Measurements from ENCODE around the gene SERPINE3. TPM values are rescaled to one million over a fixed set of nuclear protein-coding genes. Genes with fewer than 3 reads are reported as not detected.

SERPINE3 gene
- not detected for total RNA-seq
- not detected for polyA plus RNA-seq

- H3K4me1 ChIP-seq (ENCODE audit: control insufficient read depth, insufficient read depth, low read length, poor library complexity, severe bottlenecking) = no peaks in the 10 kb centered on the region
- no peaks in the 10 kb centered on the region for H3K36me3 ChIP-seq (ENCODE audit: control insufficient read depth, insufficient read depth, low read length)
- no peaks in the 10 kb centered on the region for H3K27me3 ChIP-seq (ENCODE audit: control insufficient read depth, insufficient read depth, low read length)
- Mint-ChIP-seq H3K9me3 (peaks cover 0 to 1% (median 0%) of the 10 kb centered on the region in 7 donors), H3K27me3 (peaks cover 4% of the 10 kb centered on the region), H3K4me1 (no peaks in the 10 kb centered on the region), H3K36me3 (peaks cover 6% of the 10 kb centered on the region), H3K4me3 (no peak within 1 kb of the TSS), H3K27ac (no peak within 1 kb of the TSS)
- H3K27ac ChIP-seq (ENCODE audit: insufficient read depth, low read length, poor library complexity, severe bottlenecking) = no peak within 1 kb of the TSS
- no peak for DNase-seq
- ATAC-seq (ENCODE audit: low read depth in 2 of 2) = no peak
- no peaks in the 10 kb centered on the region for H3K9me3 ChIP-seq (ENCODE audit: control insufficient read depth in 2 of 2, low read length in 2 of 2)
- H3K4me3 ChIP-seq (ENCODE audit: low read depth, low read length) = no peak within 1 kb of the TSS
Observed at GRCh38 chr13:51339354-51339753, at the start of gene SERPINE3. Gene SERPINE3, plus strand, starts transcription at chr13:51339691. Its CDS starts 1,401 bp downstream, at chr13:51341092.

DNA sequence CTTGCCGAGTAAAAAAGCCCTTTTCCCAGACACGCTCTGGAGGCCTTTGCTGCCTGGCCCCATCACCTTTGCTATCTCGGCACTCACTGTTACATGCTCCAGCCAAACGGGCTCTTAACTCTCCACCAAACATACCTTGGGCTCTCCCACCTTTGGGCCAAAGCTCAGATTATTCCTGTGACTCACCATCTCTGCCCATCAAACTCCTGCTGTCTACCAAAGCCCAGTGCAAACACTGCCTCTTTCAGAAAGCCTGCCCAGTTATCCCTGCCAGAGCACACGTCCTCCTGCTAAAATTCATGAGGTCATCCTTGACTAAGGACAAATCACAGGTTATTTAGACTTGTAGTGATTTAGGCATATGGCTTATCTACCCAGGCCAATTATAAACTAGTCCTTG is 48.1 kb upstream of the SERPINE3 start:
- Mint-ChIP-seq H3K4me3 (no peak overlapping the region), H3K27me3 (peaks cover 16% of the 10 kb centered on the region), H3K9me3 (peaks cover 0 to 4% (median 0%) of the 10 kb centered on the region in 7 donors), H3K27ac (no peak overlapping the region), H3K36me3 (no peaks in the 10 kb centered on the region), H3K4me1 (no peaks in the 10 kb centered on the region)
- H3K9me3 ChIP-seq (ENCODE audit: control insufficient read depth in 2 of 2, low read length in 2 of 2) = no peaks in the 10 kb centered on the region
- H3K4me3 ChIP-seq (ENCODE audit: low read depth, low read length) = no peak overlapping the region
- H3K36me3 ChIP-seq (ENCODE audit: control insufficient read depth, insufficient read depth, low read length) = no peaks in the 10 kb centered on the region
- no peak for DNase-seq
- ATAC-seq (ENCODE audit: low read depth in 2 of 2) = no peak
- peaks cover under 1% of the 10 kb centered on the region for H3K4me1 ChIP-seq (ENCODE audit: control insufficient read depth, insufficient read depth, low read length, poor library complexity, severe bottlenecking)
- H3K27me3 ChIP-seq (ENCODE audit: control insufficient read depth, insufficient read depth, low read length) = no peaks in the 10 kb centered on the region
- H3K27ac ChIP-seq (ENCODE audit: insufficient read depth, low read length, poor library complexity, severe bottlenecking) = no peak overlapping the region

GRCh38 chr13:51292000-51292565 is 47.4 kb upstream of the SERPINE3 start:
- Mint-ChIP-seq H3K9me3 (peaks cover 0 to 4% (median 0%) of the 10 kb centered on the region in 7 donors), H3K27me3 (peaks cover 14% of the 10 kb centered on the region), H3K27ac (no peak overlapping the region), H3K4me1 (no peaks in the 10 kb centered on the region), H3K4me3 (no peak overlapping the region), H3K36me3 (no peaks in the 10 kb centered on the region)
- no peaks in the 10 kb centered on the region for H3K36me3 ChIP-seq (ENCODE audit: control insufficient read depth, insufficient read depth, low read length)
- DNase-seq (no peak), ATAC-seq (ENCODE audit: low read depth in 2 of 2) (no peak)
- H3K27ac ChIP-seq (ENCODE audit: insufficient read depth, low read length, poor library complexity, severe bottlenecking) = no peak overlapping the region
- no peaks in the 10 kb centered on the region for H3K4me1 ChIP-seq (ENCODE audit: control insufficient read depth, insufficient read depth, low read length, poor library complexity, severe bottlenecking)
- H3K27me3 ChIP-seq (ENCODE audit: control insufficient read depth, insufficient read depth, low read length) = no peaks in the 10 kb centered on the region
- no peak overlapping the region for H3K4me3 ChIP-seq (ENCODE audit: low read depth, low read length)
- H3K9me3 ChIP-seq (ENCODE audit: control insufficient read depth in 2 of 2, low read length in 2 of 2) = no peaks in the 10 kb centered on the region

DNA sequence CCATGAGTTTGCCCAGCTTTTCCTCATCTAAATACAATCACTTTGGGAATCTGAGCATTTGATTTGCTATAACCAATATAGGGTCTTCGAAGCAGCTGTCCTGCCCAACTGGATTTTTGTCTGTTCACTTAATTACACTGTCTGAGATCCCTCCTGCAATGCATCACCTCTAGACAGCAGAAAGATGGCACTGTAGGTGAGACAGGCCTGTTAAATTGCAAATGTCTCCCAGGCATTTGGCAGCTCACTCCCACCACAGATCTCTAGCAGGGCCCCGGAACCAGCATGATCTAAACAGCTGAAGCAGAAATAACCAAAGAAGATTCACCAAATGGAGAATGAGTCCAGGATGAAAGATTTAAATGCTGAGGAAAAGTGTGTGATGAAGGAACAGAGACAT is 41.9 kb upstream of the SERPINE3 start:
- no peak overlapping the region for H3K27ac ChIP-seq (ENCODE audit: insufficient read depth, low read length, poor library complexity, severe bottlenecking)
- H3K9me3 ChIP-seq (ENCODE audit: control insufficient read depth in 2 of 2, low read length in 2 of 2) = no peaks in the 10 kb centered on the region
- DNase-seq = no peak
- Mint-ChIP-seq H3K9me3 (no peaks in the 10 kb centered on the region), H3K4me1 (no peaks in the 10 kb centered on the region), H3K36me3 (no peaks in the 10 kb centered on the region), H3K4me3 (no peak overlapping the region), H3K27me3 (no peaks in the 10 kb centered on the region), H3K27ac (no peak overlapping the region)
- no peaks in the 10 kb centered on the region for H3K4me1 ChIP-seq (ENCODE audit: control insufficient read depth, insufficient read depth, low read length, poor library complexity, severe bottlenecking)
- ATAC-seq (ENCODE audit: low read depth in 2 of 2) = no peak
- peaks cover 6% of the 10 kb centered on the region for H3K27me3 ChIP-seq (ENCODE audit: control insufficient read depth, insufficient read depth, low read length)
- H3K4me3 ChIP-seq (ENCODE audit: low read depth, low read length) = no peak overlapping the region
- H3K36me3 ChIP-seq (ENCODE audit: control insufficient read depth, insufficient read depth, low read length) = no peaks in the 10 kb centered on the region

GRCh38 chr13:51298812-51299211 is 40.7 kb upstream of the SERPINE3 start:
- Mint-ChIP-seq H3K4me3 (no peak overlapping the region), H3K27me3 (peaks cover 5% of the 10 kb centered on the region), H3K27ac (no peak overlapping the region), H3K4me1 (no peaks in the 10 kb centered on the region), H3K9me3 (no peaks in the 10 kb centered on the region), H3K36me3 (no peaks in the 10 kb centered on the region)
- no peaks in the 10 kb centered on the region for H3K36me3 ChIP-seq (ENCODE audit: control insufficient read depth, insufficient read depth, low read length)
- H3K27me3 ChIP-seq (ENCODE audit: control insufficient read depth, insufficient read depth, low read length) = peaks cover 6% of the 10 kb centered on the region
- no peak overlapping the region for H3K27ac ChIP-seq (ENCODE audit: insufficient read depth, low read length, poor library complexity, severe bottlenecking)
- H3K9me3 ChIP-seq (ENCODE audit: control insufficient read depth in 2 of 2, low read length in 2 of 2) = no peaks in the 10 kb centered on the region
- no peaks in the 10 kb centered on the region for H3K4me1 ChIP-seq (ENCODE audit: control insufficient read depth, insufficient read depth, low read length, poor library complexity, severe bottlenecking)
- ATAC-seq (ENCODE audit: low read depth in 2 of 2) (no peak), DNase-seq (no peak)
- H3K4me3 ChIP-seq (ENCODE audit: low read depth, low read length) = no peak overlapping the region

DNA sequence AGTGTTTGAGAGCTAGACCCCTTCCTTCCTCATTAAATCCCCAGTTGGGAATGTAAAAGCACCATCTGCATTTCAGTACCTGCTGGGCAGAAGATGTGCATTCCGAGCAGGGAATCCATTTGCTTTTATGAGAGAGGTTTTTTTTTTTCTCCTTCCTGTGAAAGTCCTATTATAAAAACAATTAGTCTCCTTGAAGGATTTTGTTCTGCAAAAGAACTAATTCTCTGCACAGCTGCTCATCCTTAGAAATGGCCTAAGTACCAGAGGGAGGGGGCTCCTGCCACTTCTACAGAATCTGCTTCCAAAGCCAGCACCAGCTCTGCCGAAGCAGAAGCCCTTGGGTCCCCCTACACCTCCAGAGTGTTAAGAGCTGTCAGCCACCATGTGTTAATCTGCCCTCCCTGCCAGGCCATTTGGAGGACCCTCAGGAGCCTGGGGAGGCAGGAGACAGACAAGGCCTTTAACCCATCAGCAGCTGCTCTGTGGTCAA is 36.4 kb upstream of the SERPINE3 start:
- no peak overlapping the region for H3K27ac ChIP-seq (ENCODE audit: insufficient read depth, low read length, poor library complexity, severe bottlenecking)
- no peak overlapping the region for H3K4me3 ChIP-seq (ENCODE audit: low read depth, low read length)
- peaks cover 6% of the 10 kb centered on the region for H3K27me3 ChIP-seq (ENCODE audit: control insufficient read depth, insufficient read depth, low read length)
- no peak overlapping the region for H3K27ac Mint-ChIP-seq
- no peak overlapping the region for H3K4me3 Mint-ChIP-seq
- peaks cover 11% of the 10 kb centered on the region for H3K27me3 Mint-ChIP-seq
- H3K4me1 Mint-ChIP-seq = no peaks in the 10 kb centered on the region
- no peaks in the 10 kb centered on the region for H3K4me1 ChIP-seq (ENCODE audit: control insufficient read depth, insufficient read depth, low read length, poor library complexity, severe bottlenecking)
- H3K36me3 ChIP-seq (ENCODE audit: control insufficient read depth, insufficient read depth, low read length) = no peaks in the 10 kb centered on the region
- no peaks in the 10 kb centered on the region for H3K9me3 ChIP-seq (ENCODE audit: control insufficient read depth in 2 of 2, low read length in 2 of 2)
- no peaks in the 10 kb centered on the region for H3K9me3 Mint-ChIP-seq
- DNase-seq (no peak), ATAC-seq (ENCODE audit: low read depth in 2 of 2) (no peak)
- no peaks in the 10 kb centered on the region for H3K36me3 Mint-ChIP-seq

DNA sequence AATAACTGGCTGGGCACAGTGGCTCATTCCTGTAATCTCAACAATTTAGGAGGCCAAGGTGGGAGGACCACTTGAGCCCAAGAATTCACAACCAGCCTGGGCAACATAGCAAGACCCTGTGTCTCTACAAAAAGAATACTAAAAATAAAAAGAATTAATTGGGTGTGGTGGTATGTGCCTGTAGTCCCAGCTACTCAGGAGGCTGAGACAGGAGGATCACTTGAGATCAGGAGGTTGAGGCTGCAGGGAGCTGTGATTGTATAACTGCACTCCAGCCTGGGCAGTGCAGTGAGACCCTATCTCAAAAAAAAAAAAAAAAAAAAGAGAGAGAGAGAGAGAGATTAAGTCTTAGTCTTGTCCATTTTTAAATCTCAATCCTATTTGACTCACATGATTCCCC is 35.6 kb upstream of the SERPINE3 start:
- peaks cover 11% of the 10 kb centered on the region for H3K27me3 Mint-ChIP-seq
- H3K36me3 Mint-ChIP-seq = no peaks in the 10 kb centered on the region
- Histone ChIP-seq H3K9me3 (ENCODE audit: control insufficient read depth in 2 of 2, low read length in 2 of 2) (no peaks in the 10 kb centered on the region), H3K27me3 (ENCODE audit: control insufficient read depth, insufficient read depth, low read length) (peaks cover 6% of the 10 kb centered on the region), H3K36me3 (ENCODE audit: control insufficient read depth, insufficient read depth, low read length) (no peaks in the 10 kb centered on the region), H3K4me1 (ENCODE audit: control insufficient read depth, insufficient read depth, low read length, poor library complexity, severe bottlenecking) (no peaks in the 10 kb centered on the region), H3K4me3 (ENCODE audit: low read depth, low read length) (no peak overlapping the region), H3K27ac (ENCODE audit: insufficient read depth, low read length, poor library complexity, severe bottlenecking) (no peak overlapping the region)
- no peak overlapping the region for H3K27ac Mint-ChIP-seq
- no peaks in the 10 kb centered on the region for H3K4me1 Mint-ChIP-seq
- no peak for DNase-seq
- H3K9me3 Mint-ChIP-seq = no peaks in the 10 kb centered on the region
- ATAC-seq (ENCODE audit: low read depth in 2 of 2) = no peak
- H3K4me3 Mint-ChIP-seq = no peak overlapping the region

DNA sequence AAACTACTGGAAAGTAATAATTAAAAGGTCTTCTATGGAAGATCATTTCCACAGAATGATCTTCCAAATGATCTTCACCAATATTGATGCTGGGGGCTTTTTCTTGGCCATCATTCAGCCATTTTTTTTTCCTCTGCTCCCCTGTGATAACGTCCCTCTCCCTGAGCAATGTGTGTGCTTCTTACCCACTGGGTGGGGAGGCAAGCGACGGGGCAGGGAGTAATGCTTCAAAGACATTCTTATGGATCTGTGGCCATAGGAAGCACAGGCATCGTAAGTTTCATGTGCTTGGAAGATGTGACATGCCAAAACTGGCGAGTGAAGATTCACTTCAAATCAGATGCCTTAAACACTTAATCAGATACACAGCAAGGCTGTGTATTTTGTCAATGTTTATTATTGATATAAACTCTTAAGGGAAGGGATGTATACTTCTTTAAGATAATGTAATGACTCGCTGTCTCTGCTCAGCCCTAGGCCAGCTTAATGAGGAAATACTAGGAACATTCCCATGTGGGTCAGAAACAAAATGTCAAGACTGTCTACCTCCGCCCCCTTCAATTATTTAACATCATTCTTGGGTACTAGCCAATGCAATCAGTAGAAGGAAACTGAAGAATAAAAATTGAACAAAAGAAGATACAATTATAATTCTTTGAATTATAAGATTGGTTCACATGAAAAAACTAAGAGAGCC is 34.1 kb upstream of the SERPINE3 start:
- Mint-ChIP-seq H3K4me3 (no peak overlapping the region), H3K36me3 (no peaks in the 10 kb centered on the region), H3K27me3 (peaks cover 11% of the 10 kb centered on the region), H3K4me1 (no peaks in the 10 kb centered on the region), H3K27ac (no peak overlapping the region), H3K9me3 (no peaks in the 10 kb centered on the region)
- DNase-seq = no peak
- Histone ChIP-seq H3K27ac (ENCODE audit: insufficient read depth, low read length, poor library complexity, severe bottlenecking) (no peak overlapping the region), H3K36me3 (ENCODE audit: control insufficient read depth, insufficient read depth, low read length) (no peaks in the 10 kb centered on the region), H3K4me3 (ENCODE audit: low read depth, low read length) (no peak overlapping the region), H3K4me1 (ENCODE audit: control insufficient read depth, insufficient read depth, low read length, poor library complexity, severe bottlenecking) (no peaks in the 10 kb centered on the region), H3K27me3 (ENCODE audit: control insufficient read depth, insufficient read depth, low read length) (peaks cover 3% of the 10 kb centered on the region), H3K9me3 (ENCODE audit: control insufficient read depth in 2 of 2, low read length in 2 of 2) (no peaks in the 10 kb centered on the region)
- no peak for ATAC-seq (ENCODE audit: low read depth in 2 of 2)
